K562 (cell line): Measurements from ENCODE around the gene LRRC14B. TPM values are rescaled to one million over a fixed set of nuclear protein-coding genes. Genes with fewer than 3 reads are reported as not detected.

Experiments
- RB1 ChIP-seq: fragments of 450-650 bp; IDR thresholded peaks from 2 replicates; pipeline ENCODE4 v1.6.1; 2017; ENCODE audit warnings: low read depth, mild to moderate bottlenecking
- TOE1 ChIP-seq, 2 experiments: fragments of 450-650 bp in 1 of 2; sonication (generic) in 1 of 2; formaldehyde crosslinking in 1 of 2; IDR thresholded peaks; 2 replicates each; pipeline versions ENCODE4 v1.7.1 to v1.8.0; 2016 to 2022; ENCODE audit warnings: borderline replicate concordance in 2 of 2, mild to moderate bottlenecking in 2 of 2, antibody characterized with exemption in 1 of 2, inconsistent platforms in 1 of 2, low read depth in 1 of 2, missing genetic modification reagents in 1 of 2, moderate library complexity in 1 of 2
- polyA plus RNA-seq, 8 experiments: library from polyadenylated mRNA; depleted of rRNA in 4 of 8; stranded (reverse) in 5 of 8; unstranded in 3 of 8; fragments of >200 nt; fragmentation: Nextera tagmentation in 2 of 8; fragmentation: Illumina TruSeq in 1 of 8; extraction: Ambion mirVana in 2 of 8; extraction: Trizol in 1 of 8; gene quantifications; 2 replicates each; pipeline versions ENCODE4 v1.2.1 to v1.2.3, GENCODE V29; 2011 to 2014; ENCODE audit warnings: inconsistent platforms in 1 of 8, missing spikeins in 1 of 8
- total RNA-seq, 7 experiments: library from RNA; depleted of rRNA in 6 of 7; stranded (reverse); fragments of >200 nt in 6 of 7; fragmentation: Illumina TruSeq in 2 of 7; extraction: Trizol in 2 of 7; gene quantifications; 2 replicates each; pipeline versions ENCODE4 v1.2.1 to v1.2.3, GENCODE V29; 2011 to 2021; ENCODE audit warnings: low replicate concordance in 1 of 7
- TF ChIP-seq, protein P1 (sequence below): fragments of 450-650 bp; IDR thresholded peaks from 2 replicates; pipeline ENCODE4 v1.6.1; 2016; ENCODE audit warnings: mild to moderate bottlenecking, moderate library complexity
- TF ChIP-seq, protein P2 (sequence below), 3 experiments: fragments of 200-800 bp in 1 of 3; sonication (Bioruptor generic) in 1 of 3; sonication (generic) in 1 of 3; formaldehyde crosslinking in 1 of 3; IDR thresholded peaks; 2 replicates each; pipeline versions ENCODE4 v1.6.1 to v1.8.0; 2016 to 2022; ENCODE audit warnings: mild to moderate bottlenecking in 2 of 3, missing compliant biosample characterization in 2 of 3, missing genetic modification characterization in 2 of 3, missing genetic modification reagents in 1 of 3
- TF ChIP-seq, protein P3 (sequence below): fragments of 200-800 bp; sonication (Bioruptor generic); IDR thresholded peaks from 2 replicates; pipeline ENCODE4 v1.6.1; 2017; ENCODE audit warnings: missing genetic modification characterization, missing compliant biosample characterization

The LRRC14B gene
- total and polyA plus RNA-seq, 9 of the 15 experiments (the other 6 are each of a cell fraction or from before 2014, with no cell fraction given) = not detected

DNA sequence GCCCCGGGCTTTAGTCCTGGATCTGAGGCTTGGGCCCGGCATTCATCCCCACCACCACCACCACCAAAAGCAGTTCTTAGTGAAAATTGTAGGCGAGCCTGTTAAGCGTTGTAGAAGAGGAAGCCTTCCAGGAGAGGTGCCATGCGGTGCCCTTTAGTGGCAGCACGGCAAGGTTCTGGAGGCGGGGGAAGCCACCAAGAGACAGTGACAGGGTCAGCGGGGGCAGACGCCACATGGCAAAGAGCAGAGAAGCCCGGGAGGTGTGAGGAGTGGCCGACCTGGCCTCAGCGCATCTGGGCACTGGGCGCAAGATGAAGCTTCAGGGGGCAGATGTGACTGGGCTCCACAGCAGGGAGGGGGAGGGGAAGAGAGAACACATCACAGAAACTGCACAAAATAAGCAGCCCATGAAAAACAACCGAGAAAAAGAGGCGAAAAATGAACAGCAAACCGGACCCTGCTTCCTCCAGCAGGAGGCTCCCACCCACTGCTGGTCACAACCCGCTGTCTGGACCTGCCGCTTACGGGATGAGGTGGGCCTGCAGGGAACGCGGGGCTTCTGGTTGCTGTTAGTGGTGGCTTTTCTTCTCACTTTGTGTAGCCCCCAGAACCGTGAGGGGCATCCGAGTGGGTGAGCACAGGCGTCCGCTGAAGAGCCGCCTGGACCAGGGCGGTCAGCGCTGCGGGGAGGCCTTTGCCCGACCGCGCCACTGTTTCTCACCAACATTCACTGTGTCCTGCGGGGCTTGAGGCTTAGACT, 4.3 kb downstream of the LRRC14B start (continued):
- TF ChIP-seq, protein P1, sequence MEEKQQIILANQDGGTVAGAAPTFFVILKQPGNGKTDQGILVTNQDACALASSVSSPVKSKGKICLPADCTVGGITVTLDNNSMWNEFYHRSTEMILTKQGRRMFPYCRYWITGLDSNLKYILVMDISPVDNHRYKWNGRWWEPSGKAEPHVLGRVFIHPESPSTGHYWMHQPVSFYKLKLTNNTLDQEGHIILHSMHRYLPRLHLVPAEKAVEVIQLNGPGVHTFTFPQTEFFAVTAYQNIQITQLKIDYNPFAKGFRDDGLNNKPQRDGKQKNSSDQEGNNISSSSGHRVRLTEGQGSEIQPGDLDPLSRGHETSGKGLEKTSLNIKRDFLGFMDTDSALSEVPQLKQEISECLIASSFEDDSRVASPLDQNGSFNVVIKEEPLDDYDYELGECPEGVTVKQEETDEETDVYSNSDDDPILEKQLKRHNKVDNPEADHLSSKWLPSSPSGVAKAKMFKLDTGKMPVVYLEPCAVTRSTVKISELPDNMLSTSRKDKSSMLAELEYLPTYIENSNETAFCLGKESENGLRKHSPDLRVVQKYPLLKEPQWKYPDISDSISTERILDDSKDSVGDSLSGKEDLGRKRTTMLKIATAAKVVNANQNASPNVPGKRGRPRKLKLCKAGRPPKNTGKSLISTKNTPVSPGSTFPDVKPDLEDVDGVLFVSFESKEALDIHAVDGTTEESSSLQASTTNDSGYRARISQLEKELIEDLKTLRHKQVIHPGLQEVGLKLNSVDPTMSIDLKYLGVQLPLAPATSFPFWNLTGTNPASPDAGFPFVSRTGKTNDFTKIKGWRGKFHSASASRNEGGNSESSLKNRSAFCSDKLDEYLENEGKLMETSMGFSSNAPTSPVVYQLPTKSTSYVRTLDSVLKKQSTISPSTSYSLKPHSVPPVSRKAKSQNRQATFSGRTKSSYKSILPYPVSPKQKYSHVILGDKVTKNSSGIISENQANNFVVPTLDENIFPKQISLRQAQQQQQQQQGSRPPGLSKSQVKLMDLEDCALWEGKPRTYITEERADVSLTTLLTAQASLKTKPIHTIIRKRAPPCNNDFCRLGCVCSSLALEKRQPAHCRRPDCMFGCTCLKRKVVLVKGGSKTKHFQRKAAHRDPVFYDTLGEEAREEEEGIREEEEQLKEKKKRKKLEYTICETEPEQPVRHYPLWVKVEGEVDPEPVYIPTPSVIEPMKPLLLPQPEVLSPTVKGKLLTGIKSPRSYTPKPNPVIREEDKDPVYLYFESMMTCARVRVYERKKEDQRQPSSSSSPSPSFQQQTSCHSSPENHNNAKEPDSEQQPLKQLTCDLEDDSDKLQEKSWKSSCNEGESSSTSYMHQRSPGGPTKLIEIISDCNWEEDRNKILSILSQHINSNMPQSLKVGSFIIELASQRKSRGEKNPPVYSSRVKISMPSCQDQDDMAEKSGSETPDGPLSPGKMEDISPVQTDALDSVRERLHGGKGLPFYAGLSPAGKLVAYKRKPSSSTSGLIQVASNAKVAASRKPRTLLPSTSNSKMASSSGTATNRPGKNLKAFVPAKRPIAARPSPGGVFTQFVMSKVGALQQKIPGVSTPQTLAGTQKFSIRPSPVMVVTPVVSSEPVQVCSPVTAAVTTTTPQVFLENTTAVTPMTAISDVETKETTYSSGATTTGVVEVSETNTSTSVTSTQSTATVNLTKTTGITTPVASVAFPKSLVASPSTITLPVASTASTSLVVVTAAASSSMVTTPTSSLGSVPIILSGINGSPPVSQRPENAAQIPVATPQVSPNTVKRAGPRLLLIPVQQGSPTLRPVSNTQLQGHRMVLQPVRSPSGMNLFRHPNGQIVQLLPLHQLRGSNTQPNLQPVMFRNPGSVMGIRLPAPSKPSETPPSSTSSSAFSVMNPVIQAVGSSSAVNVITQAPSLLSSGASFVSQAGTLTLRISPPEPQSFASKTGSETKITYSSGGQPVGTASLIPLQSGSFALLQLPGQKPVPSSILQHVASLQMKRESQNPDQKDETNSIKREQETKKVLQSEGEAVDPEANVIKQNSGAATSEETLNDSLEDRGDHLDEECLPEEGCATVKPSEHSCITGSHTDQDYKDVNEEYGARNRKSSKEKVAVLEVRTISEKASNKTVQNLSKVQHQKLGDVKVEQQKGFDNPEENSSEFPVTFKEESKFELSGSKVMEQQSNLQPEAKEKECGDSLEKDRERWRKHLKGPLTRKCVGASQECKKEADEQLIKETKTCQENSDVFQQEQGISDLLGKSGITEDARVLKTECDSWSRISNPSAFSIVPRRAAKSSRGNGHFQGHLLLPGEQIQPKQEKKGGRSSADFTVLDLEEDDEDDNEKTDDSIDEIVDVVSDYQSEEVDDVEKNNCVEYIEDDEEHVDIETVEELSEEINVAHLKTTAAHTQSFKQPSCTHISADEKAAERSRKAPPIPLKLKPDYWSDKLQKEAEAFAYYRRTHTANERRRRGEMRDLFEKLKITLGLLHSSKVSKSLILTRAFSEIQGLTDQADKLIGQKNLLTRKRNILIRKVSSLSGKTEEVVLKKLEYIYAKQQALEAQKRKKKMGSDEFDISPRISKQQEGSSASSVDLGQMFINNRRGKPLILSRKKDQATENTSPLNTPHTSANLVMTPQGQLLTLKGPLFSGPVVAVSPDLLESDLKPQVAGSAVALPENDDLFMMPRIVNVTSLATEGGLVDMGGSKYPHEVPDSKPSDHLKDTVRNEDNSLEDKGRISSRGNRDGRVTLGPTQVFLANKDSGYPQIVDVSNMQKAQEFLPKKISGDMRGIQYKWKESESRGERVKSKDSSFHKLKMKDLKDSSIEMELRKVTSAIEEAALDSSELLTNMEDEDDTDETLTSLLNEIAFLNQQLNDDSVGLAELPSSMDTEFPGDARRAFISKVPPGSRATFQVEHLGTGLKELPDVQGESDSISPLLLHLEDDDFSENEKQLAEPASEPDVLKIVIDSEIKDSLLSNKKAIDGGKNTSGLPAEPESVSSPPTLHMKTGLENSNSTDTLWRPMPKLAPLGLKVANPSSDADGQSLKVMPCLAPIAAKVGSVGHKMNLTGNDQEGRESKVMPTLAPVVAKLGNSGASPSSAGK = no peak
- TF ChIP-seq RB1 (0 out of 2 replicates have a peak, but pooled peaks have one; percentile 18), TOE1 (IDR thresholded peaks at IDR 0.05; ENCODE audit: borderline replicate concordance) (no peak), TOE1 (CRISPR knock-in tag; IDR thresholded peaks at IDR 0.05; ENCODE audit: borderline replicate concordance, low read depth) (no peak)
- TF ChIP-seq, protein P2, sequence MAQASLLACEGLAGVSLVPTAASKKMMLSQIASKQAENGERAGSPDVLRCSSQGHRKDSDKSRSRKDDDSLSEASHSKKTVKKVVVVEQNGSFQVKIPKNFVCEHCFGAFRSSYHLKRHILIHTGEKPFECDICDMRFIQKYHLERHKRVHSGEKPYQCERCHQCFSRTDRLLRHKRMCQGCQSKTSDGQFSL (CRISPR knock-in tag; IDR thresholded peaks at IDR 0.05) = no peak
- TF ChIP-seq, protein P2 (tag; IDR thresholded peaks at IDR 0.05) = no peak
- TF ChIP-seq, protein P3, sequence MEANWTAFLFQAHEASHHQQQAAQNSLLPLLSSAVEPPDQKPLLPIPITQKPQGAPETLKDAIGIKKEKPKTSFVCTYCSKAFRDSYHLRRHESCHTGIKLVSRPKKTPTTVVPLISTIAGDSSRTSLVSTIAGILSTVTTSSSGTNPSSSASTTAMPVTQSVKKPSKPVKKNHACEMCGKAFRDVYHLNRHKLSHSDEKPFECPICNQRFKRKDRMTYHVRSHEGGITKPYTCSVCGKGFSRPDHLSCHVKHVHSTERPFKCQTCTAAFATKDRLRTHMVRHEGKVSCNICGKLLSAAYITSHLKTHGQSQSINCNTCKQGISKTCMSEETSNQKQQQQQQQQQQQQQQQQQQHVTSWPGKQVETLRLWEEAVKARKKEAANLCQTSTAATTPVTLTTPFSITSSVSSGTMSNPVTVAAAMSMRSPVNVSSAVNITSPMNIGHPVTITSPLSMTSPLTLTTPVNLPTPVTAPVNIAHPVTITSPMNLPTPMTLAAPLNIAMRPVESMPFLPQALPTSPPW (CRISPR knock-in tag) = no peak
